H1 (cell line): ENCODE data around the gene LRRC4C. TPM values are rescaled to one million over a fixed set of nuclear protein-coding genes. Genes with fewer than 3 reads are reported as not detected.

Experiments
- CTCF ChIA-PET: fragments of 300-600 bp; sonication (Branson Sonifier 250); formaldehyde crosslinking; loops from one replicate; lab custom pipeline; 2021; ENCODE audit not compliant: partially characterized antibody; lab: Charles Lee
- POLR2A ChIA-PET: fragments of 300-600 bp; sonication (Branson Sonifier 250); formaldehyde crosslinking; loops from one replicate; lab custom pipeline; 2021; ENCODE audit warnings: inconsistent platforms; ENCODE audit not compliant: partially characterized antibody; lab: Charles Lee
- DNase-seq, 2 experiments: peaks; one replicate each; pipeline versions ENCODE4 v3.0.0 to v3.0.0-alpha.2; 2010 to 2022; ENCODE audit warnings: low spot score in 2 of 2, low read depth in 1 of 2, mixed read lengths in 1 of 2
- FAIRE-seq: peaks from 2 replicates; lab custom pipeline; 2011; peaks lifted over from hg19 to GRCh38; lab: Jason Lieb, UNC
- H2AFZ ChIP-seq: 2 replicates; pipeline ENCODE4 v1.8.1; 2012; ENCODE audit warnings: low read length, inconsistent platforms
- H2AK5ac ChIP-seq: 2 replicates; pipeline ENCODE4 v1.6.1; 2013; ENCODE audit warnings: low read depth, low read length
- H2BK120ac ChIP-seq: replicated peaks from 2 replicates; pipeline ENCODE3; 2013; ENCODE audit warnings: low read depth, low read length, inconsistent platforms
- H2BK12ac ChIP-seq: 2 replicates; pipeline ENCODE4 v1.6.1; 2013; ENCODE audit warnings: low read depth, low read length
- H2BK15ac ChIP-seq: 2 replicates; pipeline ENCODE4 v1.6.1; 2013; ENCODE audit warnings: low read length
- H2BK20ac ChIP-seq: 2 replicates; pipeline ENCODE4 v1.6.1; 2013; ENCODE audit warnings: low read length
- H2BK5ac ChIP-seq: 2 replicates; pipeline ENCODE4 v1.6.1; 2013; ENCODE audit warnings: low read depth, low read length
- H3K14ac ChIP-seq: 2 replicates; pipeline ENCODE4 v1.6.1; 2013; ENCODE audit warnings: inconsistent platforms; ENCODE audit not compliant: insufficient read length
- H3K18ac ChIP-seq: 2 replicates; pipeline ENCODE4 v1.6.1; 2013; ENCODE audit warnings: low read length; ENCODE audit errors: extremely low read depth
- H3K23ac ChIP-seq: 2 replicates; pipeline ENCODE4 v1.6.1; 2013; ENCODE audit warnings: inconsistent platforms; ENCODE audit not compliant: insufficient read length
- H3K23me2 ChIP-seq: 2 replicates; pipeline ENCODE4 v1.6.1; 2013; ENCODE audit warnings: low read depth, low read length
- H3K27ac ChIP-seq: 2 replicates; pipeline ENCODE4 v1.6.1; 2011; ENCODE audit warnings: low read depth, low read length, inconsistent platforms
- H3K27me3 ChIP-seq, 4 experiments: replicated peaks in 1 of 4; 1 replicate in 1 of 4; 2 replicates in 3 of 4; pipeline versions ENCODE4 v1.6.1 to v1.8.1; 2011 to 2013; ENCODE audit warnings: low read length in 3 of 4, mild to moderate bottlenecking in 3 of 4, inconsistent platforms in 2 of 4, mixed read lengths in 2 of 4, moderate library complexity in 1 of 4; ENCODE audit not compliant: control insufficient read depth in 3 of 4, insufficient read depth in 3 of 4; ENCODE audit errors: extremely low read depth in 1 of 4
- H3K36me3 ChIP-seq, 4 experiments: 2 replicates each; pipeline versions ENCODE4 v1.6.1 to v1.8.1; 2011 to 2013; ENCODE audit warnings: mild to moderate bottlenecking in 4 of 4, low read length in 3 of 4, moderate library complexity in 2 of 4, control low read depth in 1 of 4, inconsistent platforms in 1 of 4; ENCODE audit not compliant: insufficient read depth in 4 of 4, control insufficient read depth in 2 of 4
- H3K4ac ChIP-seq: replicated peaks from 2 replicates; pipeline ENCODE3; 2013; ENCODE audit warnings: low read length, low read depth, mixed read lengths, inconsistent platforms; ENCODE audit not compliant: insufficient read length
- H3K4me1 ChIP-seq, 4 experiments: replicated peaks in 1 of 4; 1 replicate in 1 of 4; 2 replicates in 3 of 4; pipeline versions ENCODE4 v1.6.1 to v1.8.1; 2011 to 2013; ENCODE audit warnings: low read length in 3 of 4, inconsistent platforms in 2 of 4, mixed read lengths in 1 of 4; ENCODE audit not compliant: insufficient read depth in 4 of 4, control insufficient read depth in 3 of 4
- H3K4me2 ChIP-seq, 2 experiments: 2 replicates each; pipeline versions ENCODE4 v1.6.1 to v1.8.1; 2011 to 2013; ENCODE audit warnings: low read depth in 2 of 2, low read length in 2 of 2, control low read depth in 1 of 2, inconsistent platforms in 1 of 2, mild to moderate bottlenecking in 1 of 2; ENCODE audit not compliant: insufficient read depth in 1 of 2
- H3K4me3 ChIP-seq, 4 experiments: fragments of 200-600, 300-600 bp in 1 of 4; sonication (generic), shearing (Covaris generic), sonication (Bioruptor Twin) in 1 of 4; 2 replicates each; pipeline versions ENCODE4 v1.5.1 to v1.8.1; 2011 to 2016; ENCODE audit warnings: low read length in 4 of 4, low read depth in 3 of 4, control low read depth in 2 of 4, inconsistent platforms in 2 of 4, mild to moderate bottlenecking in 2 of 4, mixed read lengths in 1 of 4, moderate library complexity in 1 of 4; ENCODE audit not compliant: insufficient read depth in 2 of 4; ENCODE audit errors: extremely low read depth in 1 of 4
- H3K56ac ChIP-seq: replicated peaks from 2 replicates; pipeline ENCODE3; 2013; ENCODE audit warnings: low read depth, mild to moderate bottlenecking, mixed read lengths, low read length, inconsistent platforms; ENCODE audit not compliant: insufficient read length
- H3K79me1 ChIP-seq: 2 replicates; pipeline ENCODE4 v1.6.1; 2013; ENCODE audit warnings: low read depth, low read length, control low read depth
- H3K79me2 ChIP-seq, 2 experiments: 2 replicates each; pipeline versions ENCODE4 v1.6.1 to v1.8.1; 2012 to 2013; ENCODE audit warnings: low read length in 2 of 2, mild to moderate bottlenecking in 2 of 2, inconsistent platforms in 1 of 2; ENCODE audit not compliant: insufficient read depth in 2 of 2, control insufficient read depth in 1 of 2
- H3K9ac ChIP-seq, 4 experiments: replicated peaks in 1 of 4; 1 replicate in 1 of 4; 2 replicates in 3 of 4; pipeline versions ENCODE4 v1.6.1 to v1.8.1; 2011 to 2013; ENCODE audit warnings: low read depth in 3 of 4, low read length in 3 of 4, control low read depth in 2 of 4, mild to moderate bottlenecking in 2 of 4, moderate library complexity in 2 of 4, inconsistent platforms in 1 of 4; ENCODE audit errors: extremely low read depth in 1 of 4
- H3K9me3 ChIP-seq, 2 experiments: 2 replicates each; pipeline versions ENCODE4 v1.6.1 to v1.8.1; 2012 to 2013; ENCODE audit warnings: mild to moderate bottlenecking in 2 of 2, moderate library complexity in 2 of 2, control low read depth in 1 of 2, inconsistent platforms in 1 of 2, low read depth in 1 of 2, low read length in 1 of 2, mixed read lengths in 1 of 2; ENCODE audit not compliant: insufficient read depth in 2 of 2
- H4K20me1 ChIP-seq, 2 experiments: replicated peaks in 1 of 2; 2 replicates each; pipeline versions ENCODE3 to v1.8.1; 2011 to 2013; ENCODE audit warnings: inconsistent platforms in 2 of 2, low read length in 2 of 2, mild to moderate bottlenecking in 1 of 2; ENCODE audit not compliant: insufficient read depth in 2 of 2, control insufficient read depth in 1 of 2
- H4K5ac ChIP-seq: 2 replicates; pipeline ENCODE4 v1.6.1; 2013; ENCODE audit warnings: low read length, low read depth, mixed read lengths, inconsistent platforms; ENCODE audit not compliant: insufficient read length
- H4K8ac ChIP-seq: 2 replicates; pipeline ENCODE4 v1.8.0; 2013; ENCODE audit warnings: mild to moderate bottlenecking, moderate library complexity, low read length, inconsistent platforms; ENCODE audit not compliant: insufficient read depth; ENCODE audit errors: extremely low read depth
- H4K91ac ChIP-seq: replicated peaks from 2 replicates; pipeline ENCODE3; 2013; ENCODE audit warnings: low read length, mixed read lengths, inconsistent platforms; ENCODE audit not compliant: insufficient read length
- ATF3 ChIP-seq: IDR thresholded peaks from 2 replicates; pipeline ENCODE4 v1.6.1; 2011; ENCODE audit warnings: low read depth, mild to moderate bottlenecking, low read length; ENCODE audit not compliant: insufficient read depth
- CTCF ChIP-seq, 3 experiments: IDR thresholded peaks; 1 replicate in 2 of 3; 2 replicates in 1 of 3; pipeline versions ENCODE4 v1.5.1 to v1.6.1; 2011; ENCODE audit warnings: low read length in 3 of 3, mild to moderate bottlenecking in 3 of 3, inconsistent platforms in 2 of 3, low read depth in 1 of 3, moderate library complexity in 1 of 3; ENCODE audit not compliant: insufficient read depth in 1 of 3; ENCODE audit errors: control extremely low read depth in 1 of 3
- EP300 ChIP-seq, 2 experiments: IDR thresholded peaks; 1 replicate in 1 of 2; 2 replicates in 1 of 2; pipeline ENCODE4 v1.6.1; 2011 to 2012; ENCODE audit warnings: low read depth in 2 of 2, low read length in 2 of 2, mild to moderate bottlenecking in 2 of 2, borderline replicate concordance in 1 of 2, inconsistent platforms in 1 of 2, moderate library complexity in 1 of 2
- GTF2F1 ChIP-seq: IDR thresholded peaks from 2 replicates; pipeline ENCODE4 v1.6.1; 2012; ENCODE audit warnings: low read depth, low read length, improper control_type of control experiment, borderline replicate concordance
- KDM4A ChIP-seq: IDR thresholded peaks from one replicate; pipeline ENCODE4 v1.7.1; 2012; ENCODE audit warnings: low read depth, mild to moderate bottlenecking, moderate library complexity, low read length, inconsistent platforms; ENCODE audit not compliant: severe bottlenecking
- POU5F1 ChIP-seq: IDR thresholded peaks from 2 replicates; pipeline ENCODE4 v1.6.1; 2011; ENCODE audit warnings: low read depth, mild to moderate bottlenecking, low read length, moderate library complexity
- RXRA ChIP-seq: IDR thresholded peaks from 2 replicates; pipeline ENCODE4 v1.6.1; 2011; ENCODE audit warnings: low read depth, mild to moderate bottlenecking, low read length, moderate library complexity; ENCODE audit not compliant: insufficient read depth
- SIRT6 ChIP-seq: IDR thresholded peaks from one replicate; pipeline ENCODE4 v1.7.1; 2012; ENCODE audit warnings: low read length, inconsistent platforms
- SIX5 ChIP-seq: IDR thresholded peaks from 2 replicates; pipeline ENCODE4 v1.6.1; 2011; ENCODE audit warnings: mild to moderate bottlenecking, low read depth, low read length
- TAF1 ChIP-seq: IDR thresholded peaks from 2 replicates; pipeline ENCODE4 v1.6.1; 2011; ENCODE audit warnings: mild to moderate bottlenecking, low read depth, low read length
- TEAD4 ChIP-seq: IDR thresholded peaks from 2 replicates; pipeline ENCODE4 v1.6.1; 2012; ENCODE audit warnings: low read depth, low read length, inconsistent platforms, mixed read lengths
- YY1 ChIP-seq: IDR thresholded peaks from 2 replicates; pipeline ENCODE4 v1.6.1; 2011; ENCODE audit warnings: low read depth, mild to moderate bottlenecking, low read length
- WGBS, 2 experiments: shearing (Covaris generic) in 1 of 2; methylation state at CpG; one replicate each; pipeline versions ENCODE4 v1.1.6 to v1.1.7; 2013 to 2015; ENCODE audit warnings: low lambda C conversion rate in 2 of 2, mixed read lengths in 2 of 2, inconsistent platforms in 1 of 2, low coverage in 1 of 2, missing lambda C conversion rate in 1 of 2; ENCODE audit not compliant: insufficient replicate concordance in 2 of 2, insufficient coverage in 1 of 2, insufficient read length in 1 of 2; ENCODE audit errors: extremely low coverage in 1 of 2, missing lambda C conversion rate in 1 of 2; 5-methylcytosine and 5-hydroxymethylcytosine counted together
- polyA plus RNA-seq, 7 experiments: library from polyadenylated mRNA; depleted of rRNA in 3 of 7; stranded (reverse) in 5 of 7; unstranded in 2 of 7; fragments of >200 nt in 5 of 7; fragments of 200-250 nt in 2 of 7; gene quantifications; 1 replicate in 5 of 7; 2 replicates in 1 of 7; 4 replicates in 1 of 7; pipeline versions ENCODE4 v1.2.1 to v1.2.3, GENCODE V29; 2011 to 2013; ENCODE audit warnings: missing spikeins in 2 of 7, mixed read lengths in 2 of 7
- total RNA-seq: library from RNA; stranded (reverse); fragmentation: NEBNext Ultra II Directional; extraction: Animal tissue kit (Norgen Biotek cat#: 25700); gene quantifications from 2 replicates; pipeline ENCODE4 v1.2.1, GENCODE V29; 2021

The LRRC4C gene
- total and polyA plus RNA-seq, 2 of the 8 experiments (the other 6 are each of a cell fraction or from before 2014, with no cell fraction given): 0.23 to 2.2 TPM

- no peak for DNase-seq
- Histone ChIP-seq H2BK12ac (no peak overlapping the region), H2BK120ac (no peak overlapping the region), H4K8ac (no peak overlapping the region), H3K4me3 (no peak overlapping the region), H2AFZ (no peak overlapping the region), H3K14ac (no peak overlapping the region), H3K4me1 (peaks cover 0 to 8% (median 3%) of the 10 kb centered on the region in 4 experiments; a peak in 2 of 7 replicates), H3K9me3 (no peaks in the 10 kb centered on the region), H3K23ac (no peak overlapping the region), H3K23me2 (no peaks in the 10 kb centered on the region), H3K9ac (no peak overlapping the region), H4K5ac (no peak overlapping the region), H3K4ac (no peak overlapping the region), H3K27me3 (no peaks in the 10 kb centered on the region), H2BK5ac (no peak overlapping the region), H3K18ac (no peak overlapping the region), H4K20me1 (no peaks in the 10 kb centered on the region), H2BK15ac (no peak overlapping the region), H3K56ac (no peak overlapping the region), H2AK5ac (no peak overlapping the region), H3K79me2 (no peaks in the 10 kb centered on the region), H3K4me2 (no peak overlapping the region), H3K27ac (no peak overlapping the region), H3K36me3 (no peaks in the 10 kb centered on the region), H3K79me1 (no peaks in the 10 kb centered on the region), H2BK20ac (no peak overlapping the region), H4K91ac (no peak overlapping the region)
- ChIA-PET POLR2A (no interaction called here), CTCF (interaction anchor here (0.6 kb wide), 1 partner anchor 494 kb away, joined by 4 read pairs; no protein-coding TSS in a partner anchor)
- WGBS, 2 experiments: 91% methylated on average over 4 of the region's 4 CpGs; no CpG with 5 or more reads in 1 of the 2 experiments
- no peak for FAIRE-seq
- TF ChIP-seq TAF1: no peak
- no peak for TF ChIP-seq ATF3
- TF ChIP-seq CTCF (IDR thresholded peaks at IDR 0.05; ENCODE audit: control extremely low read depth in 1 of 3, insufficient read depth in 1 of 3, low read depth in 1 of 3, low read length in 3 of 3): no peak
- no peak for TF ChIP-seq GTF2F1
- TF ChIP-seq TEAD4: no peak
- TF ChIP-seq RXRA: no peak
- TF ChIP-seq SIRT6: no peak
- no peak for TF ChIP-seq YY1
- TF ChIP-seq KDM4A: no peak
- no peak for TF ChIP-seq SIX5
- TF ChIP-seq POU5F1: no peak
- TF ChIP-seq EP300 (IDR thresholded peaks at IDR 0.05; ENCODE audit: borderline replicate concordance in 1 of 2, low read depth in 2 of 2, low read length in 2 of 2): no peak
Observed at GRCh38 chr11:41110527-41110926, 348.9 kb downstream of the LRRC4C start.
